HG03196 (cell line): ENCODE measurements around the gene ASPHD1.
"Not testable (repeated sequence)": the region's sequence is repeated elsewhere in the genome, so short reads cannot be mapped to it uniquely, and the experiment has no call there.

ENCODE experiments used
- ATAC-seq: cut with Tn5 transposase; IDR thresholded peaks from one replicate; pipeline ENCODE4 v1.9.1; 2021; ENCODE audit not compliant: unreplicated experiment

Gene ASPHD1

GRCh38 chr16:29900102-29900887 is at the start of gene ASPHD1:
TSS of gene ASPHD1 (plus strand) at chr16:29900488. CDS start at chr16:29900972, 484 bp downstream.
- peak; percentile 49 for ATAC-seq

GRCh38 chr16:29850998-29851397 is 49.3 kb upstream of the ASPHD1 start:
- ATAC-seq: no peak

GRCh38 chr16:29852654-29853053 is 47.6 kb upstream of the ASPHD1 start:
- ATAC-seq: no peak

GRCh38 chr16:29854520-29855100 is 45.7 kb upstream of the ASPHD1 start:
- no peak for ATAC-seq

GRCh38 chr16:29857133-29857760 is 43.0 kb upstream of the ASPHD1 start:
- ATAC-seq: no peak

- no peak for ATAC-seq
Observed at GRCh38 chr16:29858149-29858849, 42.0 kb upstream of the ASPHD1 start.

GRCh38 chr16:29858974-29859373 is 41.3 kb upstream of the ASPHD1 start:
- ATAC-seq: no peak

- no peak for ATAC-seq
Observed at GRCh38 chr16:29860218-29860617, 40.1 kb upstream of the ASPHD1 start.

- ATAC-seq: no peak
Observed at GRCh38 chr16:29862383-29862883, 37.9 kb upstream of the ASPHD1 start.

GRCh38 chr16:29862884-29863668 is 37.2 kb upstream of the ASPHD1 start, which contains the start of gene CDIPT:
TSS of gene CDIPT (minus strand) at chr16:29863226. CDS start at chr16:29862857, 369 bp downstream.
- ATAC-seq: peak; percentile 89

GRCh38 chr16:29863669-29863984 is 36.7 kb upstream of the ASPHD1 start:
- ATAC-seq: no peak

- ATAC-seq: no peak
Observed at GRCh38 chr16:29864205-29864604, 36.1 kb upstream of the ASPHD1 start.

GRCh38 chr16:29868396-29869009 is 31.8 kb upstream of the ASPHD1 start:
- no peak for ATAC-seq

GRCh38 chr16:29869067-29869466 is 31.2 kb upstream of the ASPHD1 start:
- not testable (repeated sequence) for ATAC-seq

- no peak for ATAC-seq
Observed at GRCh38 chr16:29871822-29872546, 28.3 kb upstream of the ASPHD1 start.

- ATAC-seq: no peak
Observed at GRCh38 chr16:29873319-29873718, 27.0 kb upstream of the ASPHD1 start.

GRCh38 chr16:29875206-29875605 is 25.1 kb upstream of the ASPHD1 start:
- ATAC-seq: no peak

GRCh38 chr16:29876217-29876593 is 24.1 kb upstream of the ASPHD1 start:
- no peak for ATAC-seq

GRCh38 chr16:29876594-29877249 is 23.6 kb upstream of the ASPHD1 start:
- no peak for ATAC-seq
